T-helper 9 cell (primary cell): Measurements from ENCODE around the gene TBX15.

Experiments used
- DNase-seq: peaks from one replicate; pipeline ENCODE4 v3.0.0-alpha.2; 2020

The TBX15 gene

GRCh38 chr1:118878661-118879060, 109.5 kb downstream of the TBX15 start:
- no peak for DNase-seq

GRCh38 chr1:118877668-118878396, 110.3 kb downstream of the TBX15 start:
- DNase-seq, result no peak

GRCh38 chr1:118871582-118872171, 116.5 kb downstream of the TBX15 start:
- no peak for DNase-seq

- no peak for DNase-seq
Measured at GRCh38 chr1:118868387-118868786, 119.8 kb downstream of the TBX15 start.

- no peak for DNase-seq
Measured at GRCh38 chr1:118866330-118866729, 121.8 kb downstream of the TBX15 start.

- DNase-seq, result no peak
Measured at GRCh38 chr1:118863688-118864087, 124.5 kb downstream of the TBX15 start.

- no peak for DNase-seq
Measured at GRCh38 chr1:118862755-118863154, 125.4 kb downstream of the TBX15 start.

- no peak for DNase-seq
Measured at GRCh38 chr1:118861216-118861615, 126.9 kb downstream of the TBX15 start.

- no peak for DNase-seq
Measured at GRCh38 chr1:118859999-118860398, 128.1 kb downstream of the TBX15 start.

- DNase-seq, result no peak
Measured at GRCh38 chr1:118846443-118846842, 141.7 kb downstream of the TBX15 start.

GRCh38 chr1:118842452-118843201, 145.5 kb downstream of the TBX15 start:
- no peak for DNase-seq

GRCh38 chr1:118841521-118841920, 146.6 kb downstream of the TBX15 start:
- DNase-seq, result no peak
